Tibial nerve (tissue), 4 donors: ENCODE measurements around the gene RNF130.

ENCODE experiments used
- CTCF ChIP-seq, 5 experiments: fragments of 200-600 bp in 3 of 5; fragments of 450-650 bp in 2 of 5; sonication (generic) in 3 of 5; IDR thresholded peaks; one replicate each; pipeline ENCODE4 v1.5.1; 2016 to 2019; ENCODE audit warnings: antibody characterized with exemption in 5 of 5, mild to moderate bottlenecking in 3 of 5, moderate library complexity in 2 of 5
- EP300 ChIP-seq, 2 donors: sonication (generic); formaldehyde crosslinking; IDR thresholded peaks; one replicate each; pipeline ENCODE4 v1.6.1; 2017; ENCODE audit warnings: antibody characterized with exemption in 2 of 2, mild to moderate bottlenecking in 1 of 2
- POLR2A ChIP-seq, 2 donors: fragments of 450-650 bp; IDR thresholded peaks; one replicate each; pipeline ENCODE4 v1.6.1; 2017; ENCODE audit warnings: antibody characterized with exemption in 2 of 2, mild to moderate bottlenecking in 2 of 2, moderate library complexity in 2 of 2

GRCh38 chr5:180026734-180027458, 44.7 kb downstream of the RNF130 start:
- TF ChIP-seq CTCF (IDR thresholded peaks at IDR 0.05) (no peak), POLR2A (IDR thresholded peaks at IDR 0.05) (no peak), EP300 (IDR thresholded peaks at IDR 0.05) (no peak)
